Measurements from ENCODE around the gene ERICH6B. TPM values are rescaled to one million over a fixed set of nuclear protein-coding genes. Genes with fewer than 3 reads are reported as not detected.

The ERICH6B gene
- total and polyA plus RNA-seq, 4 donors, result not detected

DNA sequence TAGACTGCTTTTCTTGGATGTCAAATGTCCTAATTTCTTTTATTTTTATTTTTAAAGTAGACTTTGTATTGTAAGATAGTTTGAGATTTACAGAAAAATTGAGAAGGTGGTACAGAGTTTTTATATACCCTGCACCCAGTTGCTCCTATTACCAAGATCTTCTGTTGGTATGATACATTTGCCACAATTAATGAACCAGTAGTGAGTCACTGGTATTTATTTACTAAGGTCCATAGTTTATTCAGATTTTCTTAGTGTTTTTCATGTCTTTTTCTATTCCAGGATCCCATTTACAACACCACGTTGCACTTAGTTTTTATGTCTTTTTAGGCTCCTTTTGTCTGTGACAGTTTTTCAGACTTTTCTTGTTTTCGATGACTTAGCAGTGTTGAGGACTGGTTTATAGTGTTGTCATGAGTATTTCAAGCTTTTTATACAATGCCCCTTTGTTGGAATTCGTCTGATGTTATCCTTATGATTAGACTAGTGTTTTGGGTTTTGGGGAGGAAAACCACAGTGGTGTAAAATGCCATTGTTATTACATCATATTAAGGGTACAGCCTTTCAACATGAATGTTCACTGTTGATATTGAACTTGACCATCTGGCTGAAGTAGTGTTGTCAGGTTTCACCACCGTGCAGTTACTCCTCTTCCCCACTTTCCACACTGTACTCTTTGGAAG, 114.9 kb downstream of the ERICH6B start:
- no peak overlapping the region for H3K9ac ChIP-seq (ENCODE audit: insufficient read depth in 1 of 2, low read length in 2 of 2)
- peaks cover 18 to 53% (median 32%) of the 10 kb centered on the region in 4 donors for H3K36me3 ChIP-seq (ENCODE audit: control insufficient read depth in 4 of 4, insufficient read depth in 4 of 4, low read length in 4 of 4)
- H3K4me1 ChIP-seq (ENCODE audit: control insufficient read depth in 5 of 5, insufficient read depth in 5 of 5, low read length in 5 of 5), result no peaks in the 10 kb centered on the region
- no peaks in the 10 kb centered on the region for H3K27me3 ChIP-seq (ENCODE audit: control insufficient read depth in 3 of 3, insufficient read depth in 3 of 3, low read length in 2 of 3)
- no peak overlapping the region for H3K27ac ChIP-seq (ENCODE audit: low read depth in 1 of 2, low read length in 1 of 2)
- no peak for TF ChIP-seq CTCF (IDR thresholded peaks at IDR 0.05; ENCODE audit: control extremely low read depth, extremely low read depth)
- 40 to 57% methylated on average over 4 of the region's 4 CpGs for WGBS, 2 donors
- no peak for DNase-seq
- no peak overlapping the region for H3K4me3 ChIP-seq
- H3K9me3 ChIP-seq (ENCODE audit: control insufficient read depth in 4 of 4, insufficient read depth in 3 of 4, low read length in 3 of 4), result no peaks in the 10 kb centered on the region
- no peak for ATAC-seq (ENCODE audit: insufficient read depth, low FRiP score)

GRCh38 chr13:45496942-45497341, 118.6 kb downstream of the ERICH6B start:
- DNase-seq (no peak), ATAC-seq (ENCODE audit: insufficient read depth, low FRiP score) (no peak)
- Histone ChIP-seq H3K27ac (ENCODE audit: low read depth in 1 of 2, low read length in 1 of 2) (no peak overlapping the region), H3K4me1 (ENCODE audit: control insufficient read depth in 5 of 5, insufficient read depth in 5 of 5, low read length in 5 of 5) (no peaks in the 10 kb centered on the region), H3K9ac (ENCODE audit: insufficient read depth in 1 of 2, low read length in 2 of 2) (no peak overlapping the region), H3K4me3 (no peak overlapping the region), H3K27me3 (ENCODE audit: control insufficient read depth in 3 of 3, insufficient read depth in 3 of 3, low read length in 2 of 3) (no peaks in the 10 kb centered on the region), H3K36me3 (ENCODE audit: control insufficient read depth in 4 of 4, insufficient read depth in 4 of 4, low read length in 4 of 4) (peaks cover 8 to 34% (median 20%) of the 10 kb centered on the region in 4 donors), H3K9me3 (ENCODE audit: control insufficient read depth in 4 of 4, insufficient read depth in 3 of 4, low read length in 3 of 4) (no peaks in the 10 kb centered on the region)
- WGBS, 2 donors, result 84 to 90% methylated on average over 7 of the region's 7 CpGs
- TF ChIP-seq CTCF (IDR thresholded peaks at IDR 0.05; ENCODE audit: control extremely low read depth, extremely low read depth), result no peak

DNA sequence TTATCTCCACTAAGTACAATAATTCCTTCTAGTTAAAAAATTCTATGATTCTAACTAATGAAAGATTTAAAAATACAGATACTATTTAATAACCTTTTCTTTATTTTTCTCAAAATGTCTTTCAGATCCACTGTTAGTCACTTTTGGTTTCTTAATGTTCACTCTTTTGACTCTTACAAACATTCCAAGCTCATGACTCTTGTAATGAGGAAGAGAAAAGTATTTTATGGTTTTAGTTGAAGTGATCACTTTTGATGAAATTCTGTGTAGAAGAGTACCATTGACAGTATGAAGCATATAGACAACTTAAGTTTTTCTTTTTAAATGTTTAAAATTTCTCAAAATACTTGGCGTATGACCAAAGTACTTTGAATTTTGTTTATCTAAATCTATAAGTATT, 123.0 kb downstream of the ERICH6B start:
- ATAC-seq (ENCODE audit: insufficient read depth, low FRiP score), result no peak
- Histone ChIP-seq H3K9ac (ENCODE audit: insufficient read depth in 1 of 2, low read length in 2 of 2) (no peak overlapping the region), H3K27ac (ENCODE audit: low read depth in 1 of 2, low read length in 1 of 2) (no peak overlapping the region), H3K36me3 (ENCODE audit: control insufficient read depth in 4 of 4, insufficient read depth in 4 of 4, low read length in 4 of 4) (peaks cover 7 to 32% (median 15%) of the 10 kb centered on the region in 4 donors), H3K4me1 (ENCODE audit: control insufficient read depth in 5 of 5, insufficient read depth in 5 of 5, low read length in 5 of 5) (no peaks in the 10 kb centered on the region), H3K9me3 (ENCODE audit: control insufficient read depth in 4 of 4, insufficient read depth in 3 of 4, low read length in 3 of 4) (no peaks in the 10 kb centered on the region), H3K27me3 (ENCODE audit: control insufficient read depth in 3 of 3, insufficient read depth in 3 of 3, low read length in 2 of 3) (no peaks in the 10 kb centered on the region), H3K4me3 (no peak overlapping the region)
- whole genome bisulfite sequencing, 2 donors, result 92 to 98% methylated on average over 1 of the region's 1 CpG
- no peak for DNase-seq
- TF ChIP-seq CTCF (IDR thresholded peaks at IDR 0.05; ENCODE audit: control extremely low read depth, extremely low read depth), result no peak

Small RNAs within 50 kb of the gene (small RNA-seq; reads per million reads assigned to genes)
- gene RNA5SP27 (ENCODE audit: low replicate concordance) (not detected), gene TIMM9P3 (ENCODE audit: low replicate concordance) (not detected)

Other genes starting within 250 kb of the ERICH6B start
- gene SLC25A30, start 197.4 kb downstream of the ERICH6B start, total RNA-seq, result 10 to 100 TPM; 13.0 to 24.3 TPM
- gene SLC25A30, start 197.4 kb downstream of the ERICH6B start, polyA plus RNA-seq, result 1 to 10 TPM; 7.3 to 7.4 TPM
- 10 to 100 TPM; 26.3 to 66.7 TPM for gene COG3, start 150.8 kb downstream of the ERICH6B start, total RNA-seq
- gene COG3, start 150.8 kb downstream of the ERICH6B start, polyA plus RNA-seq, result 10 to 100 TPM; 14.7 to 18.6 TPM
- not detected for gene CBY2, start 86.6 kb upstream of the ERICH6B start, total RNA-seq
- not detected for gene CBY2, start 86.6 kb upstream of the ERICH6B start, polyA plus RNA-seq
- gene SIAH3, start 236.0 kb upstream of the ERICH6B start, total RNA-seq, result under 1 TPM; 0.03 to 0.31 TPM
- gene SIAH3, start 236.0 kb upstream of the ERICH6B start, polyA plus RNA-seq, result under 1 TPM; 0.05 to 0.06 TPM

Measured in lung (tissue), 13 donors.